IMR-90 (cell line): Measurements from ENCODE around the gene MTA1. TPM values are rescaled to one million over a fixed set of nuclear protein-coding genes. Genes with fewer than 3 reads are reported as not detected.

Experiments used
- ATAC-seq: fragments of 200-7000 bp; cut with Tn5 transposase; 2 replicates; pipeline ENCODE4 v1.9.1; 2020; ENCODE audit warnings: low read depth, mild to moderate bottlenecking, moderate library complexity
- BruUV-seq: library from RNA; stranded (reverse); fragments of 400-500 nt; replicated peaks from 2 replicates; lab custom pipeline; 2021; lab: Mats Ljungman, UMichigan
- CTCF ChIA-PET: fragments of 300-600 bp; formaldehyde crosslinking; extraction: SDS; loops from one replicate; lab custom pipeline; 2021; ENCODE audit warnings: antibody characterized with exemption; lab: Yijun Ruan, JAX
- POLR2A ChIA-PET: fragments of 300-600 bp; sonication (Branson Sonifier 250); formaldehyde crosslinking; loops from one replicate; lab custom pipeline; 2022; ENCODE audit warnings: antibody characterized with exemption; ENCODE audit not compliant: unreplicated experiment; lab: Charles Lee
- DNase-seq: peaks from one replicate; pipeline ENCODE4 v3.0.0; 2013
- H2AFZ ChIP-seq: replicated peaks from 2 replicates; pipeline ENCODE3; 2013; ENCODE audit warnings: low read length, mild to moderate bottlenecking; ENCODE audit not compliant: poor library complexity
- H2AK5ac ChIP-seq: 2 replicates; pipeline ENCODE4 v1.6.1; 2013; ENCODE audit warnings: low read depth, low read length, inconsistent platforms
- H2AK9ac ChIP-seq: replicated peaks from 2 replicates; pipeline ENCODE3; 2013; ENCODE audit warnings: mild to moderate bottlenecking, low read depth, low read length, moderate library complexity; ENCODE audit not compliant: poor library complexity
- H2BK120ac ChIP-seq: 2 replicates; pipeline ENCODE4 v1.6.1; 2013; ENCODE audit warnings: low read depth, low read length, inconsistent platforms
- H2BK15ac ChIP-seq: 3 replicates; pipeline ENCODE4 v1.6.1; 2013; ENCODE audit warnings: low read depth, low read length, inconsistent platforms
- H2BK20ac ChIP-seq: 2 replicates; pipeline ENCODE4 v1.6.1; 2013; ENCODE audit warnings: low read depth, mild to moderate bottlenecking, inconsistent platforms, low read length, moderate library complexity
- H2BK5ac ChIP-seq: 2 replicates; pipeline ENCODE4 v1.6.1; 2013; ENCODE audit warnings: mild to moderate bottlenecking, low read depth, low read length, inconsistent platforms; ENCODE audit not compliant: poor library complexity, severe bottlenecking
- H3K14ac ChIP-seq: replicated peaks from 2 replicates; pipeline ENCODE4 v1.6.1; 2013; ENCODE audit warnings: low read depth, low read length, inconsistent platforms
- H3K18ac ChIP-seq: 2 replicates; pipeline ENCODE4 v1.6.1; 2013; ENCODE audit warnings: low read depth, low read length, control low read depth
- H3K23ac ChIP-seq: 2 replicates; pipeline ENCODE4 v1.6.1; 2013; ENCODE audit warnings: low read depth, low read length, inconsistent platforms
- H3K27ac ChIP-seq: 2 replicates; pipeline ENCODE4 v1.5.1; 2013; ENCODE audit warnings: mild to moderate bottlenecking, control low read depth, low read length; ENCODE audit not compliant: insufficient read depth
- H3K27me3 ChIP-seq: 2 replicates; pipeline ENCODE4 v1.6.1; 2013; ENCODE audit warnings: low read length; ENCODE audit not compliant: control insufficient read depth, insufficient read depth
- H3K36me3 ChIP-seq: 2 replicates; pipeline ENCODE4 v1.6.1; 2013; ENCODE audit warnings: low read length, mixed read lengths; ENCODE audit not compliant: control insufficient read depth, insufficient read depth
- H3K4ac ChIP-seq: 2 replicates; pipeline ENCODE4 v1.6.1; 2013; ENCODE audit warnings: low read depth, low read length, inconsistent platforms
- H3K4me1 ChIP-seq: 2 replicates; pipeline ENCODE4 v1.6.1; 2013; ENCODE audit warnings: low read length, mixed read lengths; ENCODE audit not compliant: control insufficient read depth, insufficient read depth
- H3K4me2 ChIP-seq: 2 replicates; pipeline ENCODE4 v1.6.1; 2013; ENCODE audit warnings: low read depth, mild to moderate bottlenecking, control low read depth, low read length, moderate library complexity
- H3K4me3 ChIP-seq: 2 replicates; pipeline ENCODE4 v1.5.1; 2013; ENCODE audit warnings: low read depth, mild to moderate bottlenecking, control low read depth, low read length, moderate library complexity; ENCODE audit not compliant: insufficient read depth
- H3K56ac ChIP-seq: 2 replicates; pipeline ENCODE4 v1.6.1; 2013; ENCODE audit warnings: low read length, inconsistent platforms; ENCODE audit not compliant: insufficient read depth; ENCODE audit errors: extremely low read depth
- H3K79me1 ChIP-seq, 2 experiments: 2 replicates each; pipeline ENCODE4 v1.6.1; 2013; ENCODE audit warnings: low read length in 2 of 2, inconsistent platforms in 1 of 2, low read depth in 1 of 2
- H3K9ac ChIP-seq: 2 replicates; pipeline ENCODE4 v1.6.1; 2013; ENCODE audit warnings: low read depth, low read length, control low read depth
- H3K9me1 ChIP-seq: 2 replicates; pipeline ENCODE4 v1.6.1; 2013; ENCODE audit warnings: low read length, inconsistent platforms; ENCODE audit not compliant: insufficient read depth
- H3K9me3 ChIP-seq: 2 replicates; pipeline ENCODE4 v1.6.1; 2013; ENCODE audit warnings: low read length; ENCODE audit not compliant: control insufficient read depth, insufficient read depth
- H4K20me1 ChIP-seq: 2 replicates; pipeline ENCODE4 v1.6.1; 2013; ENCODE audit warnings: low read length, inconsistent platforms; ENCODE audit not compliant: insufficient read depth
- H4K5ac ChIP-seq: 2 replicates; pipeline ENCODE4 v1.6.1; 2013; ENCODE audit warnings: mild to moderate bottlenecking, low read depth, low read length, control low read depth
- H4K8ac ChIP-seq, 2 experiments: 2 replicates each; pipeline ENCODE4 v1.6.1; 2013; ENCODE audit warnings: low read depth in 2 of 2, low read length in 2 of 2, control low read depth in 1 of 2, inconsistent platforms in 1 of 2
- H4K91ac ChIP-seq: 2 replicates; pipeline ENCODE4 v1.6.1; 2013; ENCODE audit warnings: low read depth, low read length, inconsistent platforms; ENCODE audit not compliant: insufficient read depth
- BHLHE40 ChIP-seq: fragments of 150-350 bp; IDR thresholded peaks from 2 replicates; pipeline ENCODE4 v1.6.1; 2016; ENCODE audit warnings: mild to moderate bottlenecking, low read depth, low read length
- CEBPB ChIP-seq: IDR thresholded peaks from 2 replicates; pipeline ENCODE4 v1.6.1; 2012; ENCODE audit warnings: low read depth, low read length, improper control_type of control experiment
- CHD1 ChIP-seq: IDR thresholded peaks from 2 replicates; pipeline ENCODE4 v1.6.1; 2012; ENCODE audit warnings: low read depth, low read length, improper control_type of control experiment
- CTCF ChIP-seq: conservative IDR thresholded peaks from 2 replicates; pipeline ENCODE4 v1.5.1; 2012; ENCODE audit warnings: mild to moderate bottlenecking, low read depth, low read length, improper control_type of control experiment
- ELK1 ChIP-seq: fragments of 150-350 bp; IDR thresholded peaks from 2 replicates; pipeline ENCODE4 v1.6.1; 2016; ENCODE audit warnings: low read depth, mild to moderate bottlenecking, low read length, moderate library complexity, borderline replicate concordance
- FOS ChIP-seq: fragments of 150-350 bp; IDR thresholded peaks from 2 replicates; pipeline ENCODE4 v1.6.1; 2016; ENCODE audit warnings: low read depth, low read length
- MAFK ChIP-seq: IDR thresholded peaks from 2 replicates; pipeline ENCODE4 v1.6.1; 2012; ENCODE audit warnings: low read depth, low read length, improper control_type of control experiment
- MAZ ChIP-seq: IDR thresholded peaks from 2 replicates; pipeline ENCODE4 v1.6.1; 2012; ENCODE audit warnings: low read depth, mild to moderate bottlenecking, low read length, improper control_type of control experiment, moderate library complexity, borderline replicate concordance
- MXI1 ChIP-seq: IDR thresholded peaks from 2 replicates; pipeline ENCODE4 v1.6.1; 2012; ENCODE audit warnings: low read depth, mild to moderate bottlenecking, low read length, moderate library complexity, borderline replicate concordance
- NFE2L2 ChIP-seq: fragments of 150-350 bp; IDR thresholded peaks from 2 replicates; pipeline ENCODE4 v1.6.1; 2016; ENCODE audit warnings: low read depth, mild to moderate bottlenecking, low read length
- POLR2A ChIP-seq: IDR thresholded peaks from 2 replicates; pipeline ENCODE4 v1.6.1; 2012; ENCODE audit warnings: mild to moderate bottlenecking, low read depth, low read length
- RAD21 ChIP-seq: IDR thresholded peaks from 2 replicates; pipeline ENCODE4 v1.6.1; 2012; ENCODE audit warnings: low read length, improper control_type of control experiment
- RCOR1 ChIP-seq: IDR thresholded peaks from 2 replicates; pipeline ENCODE4 v1.6.1; 2012; ENCODE audit warnings: mild to moderate bottlenecking, low read length, improper control_type of control experiment; ENCODE audit not compliant: insufficient replicate concordance
- RFX5 ChIP-seq: IDR thresholded peaks from 2 replicates; pipeline ENCODE4 v1.8.0; 2012; ENCODE audit warnings: low read depth, mild to moderate bottlenecking, low read length, moderate library complexity
- SMC3 ChIP-seq: fragments of 150-350 bp; IDR thresholded peaks from 2 replicates; pipeline ENCODE4 v1.6.1; 2016; ENCODE audit warnings: low read depth, mild to moderate bottlenecking, antibody characterized with exemption, low read length, moderate library complexity
- USF2 ChIP-seq: fragments of 150-350 bp; IDR thresholded peaks from 2 replicates; pipeline ENCODE4 v1.6.1; 2017; ENCODE audit warnings: mild to moderate bottlenecking, antibody characterized with exemption, low read length, low read depth
- WGBS, 2 experiments: methylation state at CpG; one replicate each; pipeline versions ENCODE4 v1.1.5 to v1.1.7; 2013; ENCODE audit warnings: missing lambda C conversion rate in 2 of 2; ENCODE audit not compliant: insufficient read length in 1 of 2; ENCODE audit errors: extremely low coverage in 2 of 2; 5-methylcytosine and 5-hydroxymethylcytosine counted together
- dilution Hi-C: fragments of 300-500 bp; cut with HindIII; formaldehyde crosslinking; loops from one replicate; pipeline ENCODE4 v1.14.3; 2018; ENCODE audit warnings: low sequenced_read_pairs; ENCODE audit not compliant: unreplicated experiment
- in situ Hi-C: fragments of 300-500 bp; cut with MboI; formaldehyde crosslinking; loops from 3 replicates; pipeline ENCODE4 v1.14.3; 2019; ENCODE audit warnings: low sequenced_read_pairs, inconsistent platforms, mixed read lengths
- intact Hi-C: fragments of 100-400 bp; cut with micrococcal nuclease; formaldehyde crosslinking; loops from 2 replicates; pipeline ENCODE4 v1.10.0; 2022
- polyA plus RNA-seq, 3 experiments: library from polyadenylated mRNA; depleted of rRNA; stranded (reverse); fragments of >200 nt; gene quantifications; 2 replicates each; pipeline ENCODE4 v1.2.3, GENCODE V29; 2012; ENCODE audit warnings: low replicate concordance in 1 of 3
- total RNA-seq: library from RNA; depleted of rRNA; stranded (reverse); fragments of >200 nt; gene quantifications from 2 replicates; pipeline ENCODE4 v1.2.3, GENCODE V29; 2012

MTA1 gene
- total and polyA plus RNA-seq, 2 of the 4 experiments (the other 2 are of a cell fraction) = 21.5 to 61.6 TPM

GRCh38 chr14:105432657-105433056 lies 13.0 kb downstream of the MTA1 start:
- H3K4me2 ChIP-seq = no peak overlapping the region
- no peak overlapping the region for H2BK5ac ChIP-seq
- no peak overlapping the region for H3K23ac ChIP-seq
- no peaks in the 10 kb centered on the region; the same call in 1 of the 2 replicates for H3K36me3 ChIP-seq
- intact Hi-C loops = no loop called here
- no peak overlapping the region for H2BK20ac ChIP-seq
- no peak overlapping the region for H2BK120ac ChIP-seq
- WGBS, 2 experiments = 88% methylated on average over 10 of the region's 12 CpGs; no CpG with 5 or more reads in 1 of the 2 experiments
- dilution Hi-C loops = no loop called here
- H4K20me1 ChIP-seq = peaks cover 88% of the 10 kb centered on the region
- H4K8ac ChIP-seq = no peak overlapping the region
- TF ChIP-seq NFE2L2 (no peak), USF2 (no peak), POLR2A (no peak), ELK1 (no peak), RFX5 (no peak), MXI1 (no peak), CEBPB (no peak), FOS (no peak), BHLHE40 (no peak), MAFK (no peak), RAD21 (no peak), CHD1 (no peak), MAZ (no peak), SMC3 (no peak), CTCF (no peak), RCOR1 (no peak)
- ATAC-seq (no peak), DNase-seq (no peak)
- H2AFZ ChIP-seq = no peak overlapping the region
- peaks cover 25 to 81% of the 10 kb centered on the region in 2 experiments for H3K79me1 ChIP-seq
- H3K56ac ChIP-seq = no peak overlapping the region
- no peak overlapping the region for H4K5ac ChIP-seq
- no peak overlapping the region for H3K27ac ChIP-seq
- H3K9me1 ChIP-seq = peaks cover 10% of the 10 kb centered on the region
- H3K14ac ChIP-seq = no peak overlapping the region
- H3K4ac ChIP-seq = no peak overlapping the region
- no peaks in the 10 kb centered on the region; the same call in 1 of the 2 replicates for H3K4me1 ChIP-seq
- no peak overlapping the region for H2AK5ac ChIP-seq
- ChIA-PET CTCF (no interaction called here), POLR2A (no interaction called here)
- no peaks in the 10 kb centered on the region for H3K9me3 ChIP-seq
- no peak overlapping the region for H2BK15ac ChIP-seq
- no peak overlapping the region for H4K91ac ChIP-seq
- H2AK9ac ChIP-seq = no peak overlapping the region
- no peaks in the 10 kb centered on the region for H3K27me3 ChIP-seq
- no peak overlapping the region for H3K4me3 ChIP-seq
- no peak overlapping the region for H3K18ac ChIP-seq
- no peak overlapping the region for H3K9ac ChIP-seq
- no TSS peak for BruUV-seq
- in situ Hi-C loops = no loop called here
